ENCODE measurements around the gene TMEFF1. TPM values are rescaled to one million over a fixed set of nuclear protein-coding genes. Genes with fewer than 3 reads are reported as not detected.
A peak's percentile ranks its signal among the peaks of the same experiment; 100 is the strongest.
"Not testable (repeated sequence)": the region's sequence is repeated elsewhere in the genome, so short reads cannot be mapped to it uniquely, and the experiment has no call there.

TMEFF1 gene
- total RNA-seq, 1 donor from 2014 or later, result 4.7 TPM

DNA sequence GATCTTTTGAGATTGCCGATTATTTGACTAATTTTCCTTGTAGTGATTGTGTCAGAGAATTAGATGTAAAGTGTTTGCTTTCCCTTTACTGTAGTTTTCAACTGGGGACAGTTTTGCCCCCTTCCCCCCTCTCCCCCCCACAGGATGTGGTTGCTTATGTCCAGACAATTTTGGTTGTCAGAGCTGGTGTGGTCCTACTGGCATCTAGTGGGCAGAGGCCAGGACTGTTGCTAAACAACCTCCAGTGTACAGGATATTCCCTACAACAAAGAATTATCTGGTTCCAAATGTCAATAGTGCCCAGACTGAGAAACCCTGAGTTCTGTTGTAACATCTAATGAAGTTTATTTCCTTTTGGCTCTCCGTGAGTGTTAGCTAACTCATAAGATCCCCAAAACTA is 20.0 kb downstream of the TMEFF1 start:
- no peak for DNase-seq

- no peak for DNase-seq
Observed at GRCh38 chr9:100498592-100498991, 25.6 kb downstream of the TMEFF1 start.

- no peak for DNase-seq
Observed at GRCh38 chr9:100499460-100499859, 26.5 kb downstream of the TMEFF1 start.

GRCh38 chr9:100499866-100500265 is 26.9 kb downstream of the TMEFF1 start:
- DNase-seq, result no peak

- no peak for DNase-seq
Observed at GRCh38 chr9:100505564-100506159, 32.7 kb downstream of the TMEFF1 start.

GRCh38 chr9:100507350-100507749 is 34.4 kb downstream of the TMEFF1 start:
- DNase-seq, result not testable (repeated sequence)

GRCh38 chr9:100511205-100511604 is 38.3 kb downstream of the TMEFF1 start:
- DNase-seq, result no peak

- no peak for DNase-seq
Observed at GRCh38 chr9:100515578-100516494, 42.9 kb downstream of the TMEFF1 start.

- DNase-seq, result no peak
Observed at GRCh38 chr9:100521282-100521681, 48.3 kb downstream of the TMEFF1 start.

- no peak for DNase-seq
Observed at GRCh38 chr9:100525563-100525962, 52.6 kb downstream of the TMEFF1 start.

GRCh38 chr9:100527180-100527794 is 54.3 kb downstream of the TMEFF1 start:
- DNase-seq, result not testable (repeated sequence)

GRCh38 chr9:100534401-100534800 is 61.5 kb downstream of the TMEFF1 start:
- DNase-seq, result peak; percentile 10

DNA sequence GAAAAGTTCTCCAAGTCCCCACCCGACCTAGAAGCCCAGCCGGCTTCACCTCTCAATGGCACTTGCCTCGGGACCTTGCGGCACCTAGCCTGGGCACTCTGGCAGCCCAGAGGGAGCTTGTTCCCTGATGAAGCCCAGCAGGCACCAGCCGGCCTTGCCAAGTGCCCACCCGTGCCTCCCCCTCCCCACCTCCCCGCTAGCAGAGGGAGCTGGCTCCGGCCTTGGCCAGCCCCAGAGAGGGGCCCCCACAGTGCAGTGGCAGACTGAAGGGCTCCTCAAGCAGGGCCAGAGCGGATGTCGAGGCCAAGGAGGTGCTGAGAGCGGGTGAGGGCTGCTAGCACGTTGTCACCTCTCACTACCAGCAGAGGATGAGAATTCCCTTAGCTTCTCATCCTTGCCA is 67.4 kb downstream of the TMEFF1 start:
- DNase-seq, result no peak

GRCh38 chr9:100549048-100549447 is 76.1 kb downstream of the TMEFF1 start:
- no peak for DNase-seq

DNA sequence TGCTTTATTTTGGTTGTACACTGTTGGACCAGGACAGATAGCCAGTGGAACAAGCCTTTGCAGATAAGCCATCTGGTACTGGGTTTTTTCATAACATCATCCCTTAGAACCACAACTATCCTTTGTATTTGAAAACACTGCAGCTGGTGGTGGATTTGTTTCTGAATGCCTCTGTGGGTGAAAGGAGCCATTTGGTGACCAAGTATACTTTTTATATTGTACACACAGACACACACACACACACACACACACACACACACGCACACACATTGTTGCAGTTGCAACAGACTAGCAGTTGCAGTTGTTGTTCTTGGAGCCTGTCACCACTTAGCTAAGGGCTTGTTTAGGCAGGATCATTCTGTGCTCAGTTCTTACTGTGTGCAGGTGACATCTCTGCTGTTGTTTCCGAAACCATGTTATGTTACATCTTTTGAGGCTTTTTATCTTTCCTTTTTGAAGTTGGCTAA is 82.0 kb downstream of the TMEFF1 start:
- DNase-seq, result no peak

DNA sequence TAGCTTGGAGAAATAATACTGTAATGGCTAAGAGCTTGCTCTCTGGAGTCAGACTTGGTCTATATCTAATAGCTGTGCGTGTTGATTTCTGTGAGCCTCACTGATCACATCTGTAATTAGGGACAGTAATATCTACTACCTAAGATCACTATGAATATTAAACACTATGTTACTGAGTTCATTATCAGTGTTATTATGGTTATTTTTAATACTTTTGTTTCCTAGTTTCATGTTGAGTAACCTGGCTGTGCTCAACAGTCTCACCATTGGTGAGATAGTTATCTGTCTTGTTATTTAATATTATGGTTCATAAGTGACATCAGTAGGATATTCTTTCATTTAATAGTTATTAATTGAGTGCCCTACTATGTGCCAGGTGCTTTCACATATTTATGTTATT is 82.5 kb downstream of the TMEFF1 start:
- no peak for DNase-seq

- DNase-seq, result no peak
Observed at GRCh38 chr9:100557053-100557452, 84.1 kb downstream of the TMEFF1 start.

DNA sequence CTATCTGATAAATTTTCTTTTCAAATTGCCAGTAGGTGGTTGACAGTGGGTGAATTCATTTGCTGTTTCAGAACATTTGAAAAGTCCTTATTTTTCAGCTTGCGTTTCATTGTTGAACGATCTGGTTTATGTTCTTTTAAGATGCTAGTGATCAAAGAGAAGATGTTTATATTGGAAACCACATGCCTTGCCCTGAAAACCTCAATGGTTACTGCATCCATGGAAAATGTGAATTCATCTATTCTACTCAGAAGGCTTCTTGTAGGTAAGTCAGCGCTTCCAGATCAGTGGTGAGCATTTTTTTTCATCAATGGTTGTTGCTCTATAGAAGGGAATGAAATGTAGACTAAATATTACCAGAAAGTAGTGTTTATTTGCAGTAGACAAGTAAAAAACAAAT is 88.3 kb downstream of the TMEFF1 start:
- no peak for DNase-seq

GRCh38 chr9:100567856-100568255 is 94.9 kb downstream of the TMEFF1 start:
- DNase-seq, result no peak

DNA sequence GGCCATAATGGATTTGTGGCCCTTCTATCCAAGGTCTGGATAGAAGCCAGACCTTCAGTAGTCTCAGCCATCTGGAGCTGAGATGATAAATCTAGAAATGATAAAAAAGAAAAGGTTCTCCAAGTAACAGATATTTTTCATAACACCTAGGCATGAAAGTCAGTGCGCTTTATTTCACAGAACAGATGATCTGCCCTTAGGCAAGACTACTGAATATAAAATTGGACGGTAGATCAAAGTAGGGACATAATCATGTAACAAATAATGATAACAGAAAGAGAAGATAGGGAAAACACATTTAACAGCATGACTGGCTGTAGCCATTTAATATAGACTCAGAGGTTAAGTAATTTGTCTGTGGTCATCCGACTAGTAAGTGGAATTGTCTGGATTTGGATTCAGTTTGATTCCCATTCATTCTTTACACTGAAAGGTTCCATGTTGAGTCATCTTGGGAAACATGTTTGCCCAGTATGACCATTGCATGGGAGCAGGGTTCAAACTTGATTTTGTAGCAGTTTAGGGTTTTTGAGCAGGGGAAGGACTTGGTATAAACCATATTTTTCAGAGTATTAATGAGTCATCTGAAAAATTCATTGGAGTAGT is 100.8 kb downstream of the TMEFF1 start:
- no peak for DNase-seq

GRCh38 chr9:100575006-100575405 is 102.1 kb downstream of the TMEFF1 start:
- DNase-seq, result no peak

DNA sequence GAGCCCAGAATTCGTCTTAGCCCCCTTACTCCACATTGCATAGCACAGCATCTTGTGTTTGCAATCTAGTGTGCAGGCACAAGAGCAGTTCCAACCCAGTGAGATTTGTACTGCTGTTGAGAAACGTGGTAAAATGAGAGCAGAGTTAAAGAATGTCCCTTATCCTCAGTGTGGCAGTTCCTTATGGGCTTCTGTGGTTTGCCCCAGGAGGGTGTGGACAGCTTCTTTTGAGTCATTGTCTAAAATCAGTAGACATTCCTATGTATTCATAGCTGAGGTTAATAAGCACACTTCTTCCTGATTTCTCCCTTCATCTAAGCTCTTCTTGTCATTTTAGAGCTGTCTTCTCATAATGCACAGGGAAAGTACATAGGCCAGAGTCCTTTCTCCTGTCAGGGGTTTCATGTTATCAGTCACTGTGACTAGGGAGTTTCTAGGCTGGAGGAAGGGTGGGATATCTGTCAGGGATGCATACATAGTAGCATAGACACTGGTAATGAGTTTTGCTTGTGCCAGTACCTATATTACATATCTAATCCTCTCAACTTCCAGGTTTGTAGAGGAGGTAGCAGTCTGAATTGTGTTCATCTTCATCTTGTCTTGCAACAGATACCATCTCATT is 102.9 kb downstream of the TMEFF1 start:
- DNase-seq, result no peak
